IgD-negative memory B cell (primary cell): ENCODE results near the gene FAM240A. TPM values are rescaled to one million over a fixed set of nuclear protein-coding genes. Genes with fewer than 3 reads are reported as not detected.
A peak's percentile ranks its signal among the peaks of the same experiment; 100 is the strongest.

ENCODE experiments used
- H3K27ac Mint-ChIP-seq, 3 donors: one replicate each; pipeline ENCODE4 v1.8.0; 2020 to 2022; ENCODE audit warnings: mild to moderate bottlenecking in 3 of 3, mixed read lengths in 3 of 3, moderate library complexity in 1 of 3
- H3K27me3 Mint-ChIP-seq: one replicate; pipeline ENCODE4 v1.8.0; 2021; ENCODE audit warnings: mixed read lengths
- H3K36me3 Mint-ChIP-seq: one replicate; pipeline ENCODE4 v1.8.0; 2020; ENCODE audit warnings: mild to moderate bottlenecking, mixed read lengths
- H3K4me1 Mint-ChIP-seq, 3 donors: one replicate each; pipeline ENCODE4 v1.8.0; 2020 to 2022; ENCODE audit warnings: mixed read lengths in 3 of 3, mild to moderate bottlenecking in 1 of 3
- H3K4me3 Mint-ChIP-seq, 4 donors: one replicate each; pipeline ENCODE4 v1.8.0; 2020 to 2022; ENCODE audit warnings: mild to moderate bottlenecking in 4 of 4, mixed read lengths in 4 of 4, moderate library complexity in 3 of 4
- H3K9me3 Mint-ChIP-seq, 3 donors: one replicate each; pipeline ENCODE4 v1.8.0; 2020 to 2021; ENCODE audit warnings: mixed read lengths in 3 of 3, mild to moderate bottlenecking in 1 of 3
- polyA plus RNA-seq: library from polyadenylated mRNA; unstranded; fragments of 300-500 nt; fragmentation: Illumina TruSeq; gene quantifications from one replicate; pipeline ENCODE4 v1.2.3, GENCODE V29; 2021

FAM240A gene
- polyA plus RNA-seq, 1 donor from 2014 or later: not detected

GRCh38 chr3:46659285-46659684, 47.0 kb downstream of the FAM240A start:
- no peak overlapping the region for H3K4me3 Mint-ChIP-seq
- H3K9me3 Mint-ChIP-seq: peaks cover 0 to 6% (median 4%) of the 10 kb centered on the region in 3 donors

GRCh38 chr3:46660003-46660402, 47.7 kb downstream of the FAM240A start:
- Mint-ChIP-seq H3K27ac (no peak overlapping the region), H3K27me3 (peaks cover 17% of the 10 kb centered on the region), H3K4me1 (peaks cover 0 to 8% (median 6%) of the 10 kb centered on the region in 3 donors), H3K36me3 (peaks cover 5% of the 10 kb centered on the region), H3K4me3 (no peak overlapping the region), H3K9me3 (peaks cover 0 to 4% (median 4%) of the 10 kb centered on the region in 3 donors)

More at GRCh38 chr3:46659285-46659684, 47.0 kb downstream of the FAM240A start:
- Mint-ChIP-seq H3K36me3 (peaks cover 5% of the 10 kb centered on the region), H3K4me1 (peaks cover 0 to 8% (median 6%) of the 10 kb centered on the region in 3 donors), H3K27ac (no peak overlapping the region), H3K27me3 (peaks cover 17% of the 10 kb centered on the region)

- Mint-ChIP-seq H3K9me3 (no peaks in the 10 kb centered on the region), H3K4me3 (peak overlapping the region in 1 of 4 donors; percentile 3), H3K27me3 (peaks cover 13% of the 10 kb centered on the region), H3K27ac (no peak overlapping the region), H3K4me1 (peaks cover 0 to 4% (median 2%) of the 10 kb centered on the region in 3 donors), H3K36me3 (peaks cover 2% of the 10 kb centered on the region)
These were observed 48.5 kb downstream of the FAM240A start for GRCh38 chr3:46660543-46661523.

GRCh38 chr3:46661776-46662766, 49.7 kb downstream of the FAM240A start:
- Mint-ChIP-seq H3K27me3 (peaks cover 11% of the 10 kb centered on the region), H3K4me1 (peaks cover 0 to 2% (median 0%) of the 10 kb centered on the region in 3 donors), H3K36me3 (peaks cover 2% of the 10 kb centered on the region), H3K27ac (no peak overlapping the region), H3K9me3 (no peaks in the 10 kb centered on the region), H3K4me3 (no peak overlapping the region)

- H3K4me3 Mint-ChIP-seq: no peak overlapping the region
- no peak overlapping the region for H3K27ac Mint-ChIP-seq
- H3K4me1 Mint-ChIP-seq: peaks cover 0 to 2% (median 0%) of the 10 kb centered on the region in 3 donors
- peaks cover 11% of the 10 kb centered on the region for H3K27me3 Mint-ChIP-seq
- no peaks in the 10 kb centered on the region for H3K9me3 Mint-ChIP-seq
- H3K36me3 Mint-ChIP-seq: no peaks in the 10 kb centered on the region
These were observed 50.6 kb downstream of the FAM240A start for GRCh38 chr3:46662771-46663551.

GRCh38 chr3:46663591-46664135, 51.3 kb downstream of the FAM240A start:
- Mint-ChIP-seq H3K4me1 (peaks cover 0 to 2% (median 0%) of the 10 kb centered on the region in 3 donors), H3K9me3 (no peaks in the 10 kb centered on the region), H3K4me3 (no peak overlapping the region), H3K36me3 (no peaks in the 10 kb centered on the region), H3K27ac (no peak overlapping the region), H3K27me3 (peaks cover 11% of the 10 kb centered on the region)

- H3K27ac Mint-ChIP-seq: no peak overlapping the region
- no peak overlapping the region for H3K4me3 Mint-ChIP-seq
- peaks cover 11% of the 10 kb centered on the region for H3K27me3 Mint-ChIP-seq
- no peaks in the 10 kb centered on the region for H3K9me3 Mint-ChIP-seq
- no peaks in the 10 kb centered on the region for H3K36me3 Mint-ChIP-seq
- H3K4me1 Mint-ChIP-seq: peaks cover 0 to 2% (median 0%) of the 10 kb centered on the region in 3 donors
These were observed 52.1 kb downstream of the FAM240A start for GRCh38 chr3:46664188-46664970.

GRCh38 chr3:46664971-46665762, 52.8 kb downstream of the FAM240A start:
- Mint-ChIP-seq H3K9me3 (no peaks in the 10 kb centered on the region), H3K4me3 (no peak overlapping the region), H3K36me3 (no peaks in the 10 kb centered on the region), H3K4me1 (no peaks in the 10 kb centered on the region), H3K27ac (no peak overlapping the region), H3K27me3 (peaks cover 11% of the 10 kb centered on the region)

GRCh38 chr3:46665763-46666452, 53.6 kb downstream of the FAM240A start:
- Mint-ChIP-seq H3K36me3 (no peaks in the 10 kb centered on the region), H3K4me1 (no peaks in the 10 kb centered on the region), H3K27me3 (peaks cover 9% of the 10 kb centered on the region), H3K27ac (no peak overlapping the region), H3K9me3 (no peaks in the 10 kb centered on the region), H3K4me3 (no peak overlapping the region)

- Mint-ChIP-seq H3K4me1 (no peaks in the 10 kb centered on the region), H3K4me3 (no peak overlapping the region), H3K9me3 (no peaks in the 10 kb centered on the region), H3K27ac (no peak overlapping the region), H3K27me3 (peaks cover 7% of the 10 kb centered on the region), H3K36me3 (no peaks in the 10 kb centered on the region)
These were observed 54.1 kb downstream of the FAM240A start for GRCh38 chr3:46666453-46666845.

GRCh38 chr3:46667061-46667621, 54.8 kb downstream of the FAM240A start:
- Mint-ChIP-seq H3K4me3 (no peak overlapping the region), H3K27ac (no peak overlapping the region), H3K9me3 (no peaks in the 10 kb centered on the region), H3K4me1 (no peaks in the 10 kb centered on the region), H3K36me3 (no peaks in the 10 kb centered on the region), H3K27me3 (peaks cover 7% of the 10 kb centered on the region)

GRCh38 chr3:46667657-46668056, 55.3 kb downstream of the FAM240A start:
- Mint-ChIP-seq H3K4me1 (no peaks in the 10 kb centered on the region), H3K9me3 (no peaks in the 10 kb centered on the region), H3K36me3 (no peaks in the 10 kb centered on the region), H3K27me3 (peaks cover 4% of the 10 kb centered on the region), H3K27ac (no peak overlapping the region), H3K4me3 (no peak overlapping the region)
